Measurements from ENCODE around the gene NDUFS7.

GRCh38 chr19:1424192-1424955, 40.7 kb downstream of the NDUFS7 start:
- TF ChIP-seq NFIC (IDR thresholded peaks at IDR 0.05), result no peak
- no peak for TF ChIP-seq YY1 (IDR thresholded peaks at IDR 0.05; ENCODE audit: low read depth)
- no peak for TF ChIP-seq REST (IDR thresholded peaks at IDR 0.05; ENCODE audit: low read depth)
- TF ChIP-seq RAD21 (IDR thresholded peaks at IDR 0.05; ENCODE audit: low read depth), result no peak
- TF ChIP-seq EP300 (IDR thresholded peaks at IDR 0.05; ENCODE audit: borderline replicate concordance), result no peak
- TF ChIP-seq TCF12 (IDR thresholded peaks at IDR 0.05; ENCODE audit: low read depth), result no peak
- TF ChIP-seq MAX (IDR thresholded peaks at IDR 0.05), result no peak
